Measurements from ENCODE around the gene OR51B4.
"Not testable (repeated sequence)": the region's sequence is repeated elsewhere in the genome, so short reads cannot be mapped to it uniquely, and the experiment has no call there.

DNA sequence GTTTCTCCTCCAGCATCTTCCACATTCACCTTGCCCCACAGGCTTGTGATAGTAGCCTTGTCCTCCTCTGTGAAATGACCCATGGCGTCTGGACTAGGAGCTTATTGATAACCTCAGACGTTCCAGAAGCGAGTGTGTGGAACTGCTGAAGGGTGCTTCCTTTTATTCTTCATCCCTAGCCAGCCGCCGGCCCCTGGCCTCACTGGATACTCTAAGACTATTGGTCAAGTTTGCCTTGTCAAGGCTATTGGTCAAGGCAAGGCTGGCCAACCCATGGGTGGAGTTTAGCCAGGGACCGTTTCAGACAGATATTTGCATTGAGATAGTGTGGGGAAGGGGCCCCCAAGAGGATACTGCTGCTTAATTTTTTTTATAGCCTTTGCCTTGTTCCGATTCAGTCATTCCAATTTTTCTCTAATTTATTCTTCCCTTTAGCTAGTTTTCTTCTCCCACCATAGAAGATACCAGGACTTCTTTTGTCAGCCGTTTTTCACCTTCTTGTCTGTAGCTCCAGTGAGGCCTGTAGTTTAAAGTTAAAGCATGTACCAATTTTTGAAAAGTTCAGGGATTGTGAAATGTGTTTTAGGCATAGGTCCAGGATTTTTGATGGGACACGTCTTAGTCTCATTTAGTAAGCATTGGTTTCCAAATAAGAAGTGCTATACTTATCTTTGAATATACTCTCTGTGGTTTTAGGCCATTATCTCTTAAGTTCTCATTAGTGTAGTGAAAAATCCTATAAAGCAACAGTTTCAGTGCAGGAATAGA is 46.9 kb downstream of the OR51B4 start, which contains the start of gene HBG2:
- TF ChIP-seq ZNF160 (CRISPR knock-in tag; IDR thresholded peaks at IDR 0.05); RAD21 (CRISPR knock-in tag; IDR thresholded peaks at IDR 0.05); ZNF660 (CRISPR knock-in tag; IDR thresholded peaks at IDR 0.05; ENCODE audit: borderline replicate concordance, low read depth); ZBTB42 (CRISPR knock-in tag; IDR thresholded peaks at IDR 0.05); CREB1 (IDR thresholded peaks at IDR 0.05); CREB1 (CRISPR knock-in tag; IDR thresholded peaks at IDR 0.05); ARNTL (CRISPR knock-in tag; IDR thresholded peaks at IDR 0.05); ZBTB1 (CRISPR knock-in tag; IDR thresholded peaks at IDR 0.05; ENCODE audit: borderline replicate concordance); SRF (IDR thresholded peaks at IDR 0.05; ENCODE audit: low read depth, low read length); SP1 (IDR thresholded peaks at IDR 0.05); SP1 (CRISPR knock-in tag; IDR thresholded peaks at IDR 0.05); HIVEP1 (CRISPR knock-in tag; IDR thresholded peaks at IDR 0.05): not testable (repeated sequence)
- TF ChIP-seq, protein P1, sequence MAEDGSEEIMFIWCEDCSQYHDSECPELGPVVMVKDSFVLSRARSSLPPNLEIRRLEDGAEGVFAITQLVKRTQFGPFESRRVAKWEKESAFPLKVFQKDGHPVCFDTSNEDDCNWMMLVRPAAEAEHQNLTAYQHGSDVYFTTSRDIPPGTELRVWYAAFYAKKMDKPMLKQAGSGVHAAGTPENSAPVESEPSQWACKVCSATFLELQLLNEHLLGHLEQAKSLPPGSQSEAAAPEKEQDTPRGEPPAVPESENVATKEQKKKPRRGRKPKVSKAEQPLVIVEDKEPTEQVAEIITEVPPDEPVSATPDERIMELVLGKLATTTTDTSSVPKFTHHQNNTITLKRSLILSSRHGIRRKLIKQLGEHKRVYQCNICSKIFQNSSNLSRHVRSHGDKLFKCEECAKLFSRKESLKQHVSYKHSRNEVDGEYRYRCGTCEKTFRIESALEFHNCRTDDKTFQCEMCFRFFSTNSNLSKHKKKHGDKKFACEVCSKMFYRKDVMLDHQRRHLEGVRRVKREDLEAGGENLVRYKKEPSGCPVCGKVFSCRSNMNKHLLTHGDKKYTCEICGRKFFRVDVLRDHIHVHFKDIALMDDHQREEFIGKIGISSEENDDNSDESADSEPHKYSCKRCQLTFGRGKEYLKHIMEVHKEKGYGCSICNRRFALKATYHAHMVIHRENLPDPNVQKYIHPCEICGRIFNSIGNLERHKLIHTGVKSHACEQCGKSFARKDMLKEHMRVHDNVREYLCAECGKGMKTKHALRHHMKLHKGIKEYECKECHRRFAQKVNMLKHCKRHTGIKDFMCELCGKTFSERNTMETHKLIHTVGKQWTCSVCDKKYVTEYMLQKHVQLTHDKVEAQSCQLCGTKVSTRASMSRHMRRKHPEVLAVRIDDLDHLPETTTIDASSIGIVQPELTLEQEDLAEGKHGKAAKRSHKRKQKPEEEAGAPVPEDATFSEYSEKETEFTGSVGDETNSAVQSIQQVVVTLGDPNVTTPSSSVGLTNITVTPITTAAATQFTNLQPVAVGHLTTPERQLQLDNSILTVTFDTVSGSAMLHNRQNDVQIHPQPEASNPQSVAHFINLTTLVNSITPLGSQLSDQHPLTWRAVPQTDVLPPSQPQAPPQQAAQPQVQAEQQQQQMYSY (CRISPR knock-in tag; IDR thresholded peaks at IDR 0.05), result not testable (repeated sequence)
- TF ChIP-seq, protein P2, sequence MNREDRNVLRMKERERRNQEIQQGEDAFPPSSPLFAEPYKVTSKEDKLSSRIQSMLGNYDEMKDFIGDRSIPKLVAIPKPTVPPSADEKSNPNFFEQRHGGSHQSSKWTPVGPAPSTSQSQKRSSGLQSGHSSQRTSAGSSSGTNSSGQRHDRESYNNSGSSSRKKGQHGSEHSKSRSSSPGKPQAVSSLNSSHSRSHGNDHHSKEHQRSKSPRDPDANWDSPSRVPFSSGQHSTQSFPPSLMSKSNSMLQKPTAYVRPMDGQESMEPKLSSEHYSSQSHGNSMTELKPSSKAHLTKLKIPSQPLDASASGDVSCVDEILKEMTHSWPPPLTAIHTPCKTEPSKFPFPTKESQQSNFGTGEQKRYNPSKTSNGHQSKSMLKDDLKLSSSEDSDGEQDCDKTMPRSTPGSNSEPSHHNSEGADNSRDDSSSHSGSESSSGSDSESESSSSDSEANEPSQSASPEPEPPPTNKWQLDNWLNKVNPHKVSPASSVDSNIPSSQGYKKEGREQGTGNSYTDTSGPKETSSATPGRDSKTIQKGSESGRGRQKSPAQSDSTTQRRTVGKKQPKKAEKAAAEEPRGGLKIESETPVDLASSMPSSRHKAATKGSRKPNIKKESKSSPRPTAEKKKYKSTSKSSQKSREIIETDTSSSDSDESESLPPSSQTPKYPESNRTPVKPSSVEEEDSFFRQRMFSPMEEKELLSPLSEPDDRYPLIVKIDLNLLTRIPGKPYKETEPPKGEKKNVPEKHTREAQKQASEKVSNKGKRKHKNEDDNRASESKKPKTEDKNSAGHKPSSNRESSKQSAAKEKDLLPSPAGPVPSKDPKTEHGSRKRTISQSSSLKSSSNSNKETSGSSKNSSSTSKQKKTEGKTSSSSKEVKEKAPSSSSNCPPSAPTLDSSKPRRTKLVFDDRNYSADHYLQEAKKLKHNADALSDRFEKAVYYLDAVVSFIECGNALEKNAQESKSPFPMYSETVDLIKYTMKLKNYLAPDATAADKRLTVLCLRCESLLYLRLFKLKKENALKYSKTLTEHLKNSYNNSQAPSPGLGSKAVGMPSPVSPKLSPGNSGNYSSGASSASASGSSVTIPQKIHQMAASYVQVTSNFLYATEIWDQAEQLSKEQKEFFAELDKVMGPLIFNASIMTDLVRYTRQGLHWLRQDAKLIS (CRISPR knock-in tag; IDR thresholded peaks at IDR 0.05), result not testable (repeated sequence)
- TF ChIP-seq, protein P3, sequence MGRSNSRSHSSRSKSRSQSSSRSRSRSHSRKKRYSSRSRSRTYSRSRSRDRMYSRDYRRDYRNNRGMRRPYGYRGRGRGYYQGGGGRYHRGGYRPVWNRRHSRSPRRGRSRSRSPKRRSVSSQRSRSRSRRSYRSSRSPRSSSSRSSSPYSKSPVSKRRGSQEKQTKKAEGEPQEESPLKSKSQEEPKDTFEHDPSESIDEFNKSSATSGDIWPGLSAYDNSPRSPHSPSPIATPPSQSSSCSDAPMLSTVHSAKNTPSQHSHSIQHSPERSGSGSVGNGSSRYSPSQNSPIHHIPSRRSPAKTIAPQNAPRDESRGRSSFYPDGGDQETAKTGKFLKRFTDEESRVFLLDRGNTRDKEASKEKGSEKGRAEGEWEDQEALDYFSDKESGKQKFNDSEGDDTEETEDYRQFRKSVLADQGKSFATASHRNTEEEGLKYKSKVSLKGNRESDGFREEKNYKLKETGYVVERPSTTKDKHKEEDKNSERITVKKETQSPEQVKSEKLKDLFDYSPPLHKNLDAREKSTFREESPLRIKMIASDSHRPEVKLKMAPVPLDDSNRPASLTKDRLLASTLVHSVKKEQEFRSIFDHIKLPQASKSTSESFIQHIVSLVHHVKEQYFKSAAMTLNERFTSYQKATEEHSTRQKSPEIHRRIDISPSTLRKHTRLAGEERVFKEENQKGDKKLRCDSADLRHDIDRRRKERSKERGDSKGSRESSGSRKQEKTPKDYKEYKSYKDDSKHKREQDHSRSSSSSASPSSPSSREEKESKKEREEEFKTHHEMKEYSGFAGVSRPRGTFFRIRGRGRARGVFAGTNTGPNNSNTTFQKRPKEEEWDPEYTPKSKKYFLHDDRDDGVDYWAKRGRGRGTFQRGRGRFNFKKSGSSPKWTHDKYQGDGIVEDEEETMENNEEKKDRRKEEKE (IDR thresholded peaks at IDR 0.05), result not testable (repeated sequence)

All from HepG2 (cell line).